Keratinocyte (primary cell): Measurements from ENCODE around the gene USP35.

Source experiments
- CTCF ChIP-seq, 3 experiments: IDR thresholded peaks in 1 of 3; conservative IDR thresholded peaks in 1 of 3; optimal IDR thresholded peaks in 1 of 3; 2 replicates in 2 of 3; 3 replicates in 1 of 3; pipeline versions ENCODE3 to v1.5.1; 2011; ENCODE audit warnings: low read length in 3 of 3, mild to moderate bottlenecking in 3 of 3, moderate library complexity in 2 of 3, control low read depth in 1 of 3, inconsistent platforms in 1 of 3; ENCODE audit not compliant: insufficient read depth in 2 of 3; ENCODE audit errors: extremely low read depth in 1 of 3
- EZH2 ChIP-seq: IDR thresholded peaks from one replicate; pipeline ENCODE4 v1.6.1; 2012; ENCODE audit warnings: inconsistent platforms, mild to moderate bottlenecking, low read length, moderate library complexity

GRCh38 chr11:78262238-78262637 lies 73.5 kb downstream of the USP35 start:
- TF ChIP-seq CTCF (optimal IDR thresholded peaks at IDR 0.05 in 1 of 3, IDR thresholded peaks at IDR 0.05 in 1 of 3, conservative IDR thresholded peaks at IDR 0.05 in 1 of 3; ENCODE audit: extremely low read depth in 1 of 3, insufficient read depth in 2 of 3, low read length in 3 of 3) = no peak
- no peak for TF ChIP-seq EZH2
